ENCODE data around the gene USH2A.
"Not testable (repeated sequence)": the region's sequence is repeated elsewhere in the genome, so short reads cannot be mapped to it uniquely, and the experiment has no call there.

USH2A gene

GRCh38 chr1:216044538-216044937, 378.7 kb downstream of the USH2A start:
- no peak for DNase-seq

- no peak for DNase-seq
Observed at GRCh38 chr1:216034506-216034905, 388.7 kb downstream of the USH2A start.

- DNase-seq, result no peak
Observed at GRCh38 chr1:216032961-216033614, 390.2 kb downstream of the USH2A start.

- no peak for DNase-seq
Observed at GRCh38 chr1:216032284-216032683, 391.0 kb downstream of the USH2A start.

GRCh38 chr1:216028631-216029030, 394.6 kb downstream of the USH2A start:
- DNase-seq, result no peak

- DNase-seq, result no peak
Observed at GRCh38 chr1:216024546-216024945, 398.7 kb downstream of the USH2A start.

GRCh38 chr1:216020743-216021345, 402.4 kb downstream of the USH2A start:
- DNase-seq, result no peak

GRCh38 chr1:216015116-216015515, 408.1 kb downstream of the USH2A start:
- DNase-seq, result no peak

- no peak for DNase-seq
Observed at GRCh38 chr1:216014086-216014485, 409.2 kb downstream of the USH2A start.

- DNase-seq, result not testable (repeated sequence)
Observed at GRCh38 chr1:216009456-216009855, 413.8 kb downstream of the USH2A start.

GRCh38 chr1:216005916-216006315, 417.3 kb downstream of the USH2A start:
- no peak for DNase-seq

- DNase-seq, result peak; percentile 0
Observed at GRCh38 chr1:215992620-215993019, 430.6 kb downstream of the USH2A start.

- no peak for DNase-seq
Observed at GRCh38 chr1:215987092-215987875, 436.0 kb downstream of the USH2A start.

- DNase-seq, result no peak
Observed at GRCh38 chr1:215986401-215986800, 436.8 kb downstream of the USH2A start.

- no peak for DNase-seq
Observed at GRCh38 chr1:215983680-215984079, 439.6 kb downstream of the USH2A start.

- DNase-seq, result no peak
Observed at GRCh38 chr1:215971793-215972441, 451.3 kb downstream of the USH2A start.

- DNase-seq, result no peak
Observed at GRCh38 chr1:215970406-215970805, 452.8 kb downstream of the USH2A start.

- no peak for DNase-seq
Observed at GRCh38 chr1:215963621-215964020, 459.6 kb downstream of the USH2A start.

GRCh38 chr1:215963040-215963439, 460.2 kb downstream of the USH2A start:
- no peak for DNase-seq

- no peak for DNase-seq
Observed at GRCh38 chr1:215958841-215959240, 464.4 kb downstream of the USH2A start.

- DNase-seq, result no peak
Observed at GRCh38 chr1:215957663-215958062, 465.6 kb downstream of the USH2A start.

GRCh38 chr1:215932558-215932957, 490.7 kb downstream of the USH2A start:
- DNase-seq, result no peak

GRCh38 chr1:215926670-215927069, 496.6 kb downstream of the USH2A start:
- DNase-seq, result no peak

All from activated CD4-positive, alpha-beta T cell treated with anti-CD3 and anti-CD28 coated beads, Interleukin-2, Interleukin-6, amounts not matched to agents 100 ng/mL and 50 ng/mL, durations not matched to agents 16 hours and 8 hours (primary cell).